Ishikawa (cell line): ENCODE results near the gene SPATA31D3.

Experiments used
- CEBPB ChIP-seq: IDR thresholded peaks from 2 replicates; pipeline ENCODE4 v1.6.1; 2012
- CREB1 ChIP-seq: IDR thresholded peaks from 2 replicates; pipeline ENCODE4 v1.6.1; 2012; ENCODE audit warnings: low read depth
- EGR1 ChIP-seq: IDR thresholded peaks from 2 replicates; pipeline ENCODE4 v1.6.1; 2012
- EP300 ChIP-seq: IDR thresholded peaks from 2 replicates; pipeline ENCODE4 v1.6.1; 2012; ENCODE audit warnings: borderline replicate concordance
- FOXM1 ChIP-seq: IDR thresholded peaks from 2 replicates; pipeline ENCODE4 v1.6.1; 2012; ENCODE audit warnings: low read depth, borderline replicate concordance
- NFIC ChIP-seq: IDR thresholded peaks from 2 replicates; pipeline ENCODE4 v1.6.1; 2012
- RAD21 ChIP-seq: IDR thresholded peaks from 2 replicates; pipeline ENCODE4 v1.6.1; 2012; ENCODE audit warnings: low read depth
- TAF1 ChIP-seq: IDR thresholded peaks from 2 replicates; pipeline ENCODE4 v1.6.1; 2012; ENCODE audit warnings: low read depth, mild to moderate bottlenecking
- TCF12 ChIP-seq: IDR thresholded peaks from 2 replicates; pipeline ENCODE4 v1.6.1; 2012; ENCODE audit warnings: low read depth
- TEAD4 ChIP-seq: IDR thresholded peaks from 2 replicates; pipeline ENCODE4 v1.6.1; 2012
- YY1 ChIP-seq: IDR thresholded peaks from 2 replicates; pipeline ENCODE4 v1.6.1; 2012; ENCODE audit warnings: low read depth
- ZBTB7A ChIP-seq: IDR thresholded peaks from 2 replicates; pipeline ENCODE4 v1.6.1; 2012; ENCODE audit warnings: low read depth
- TF ChIP-seq, protein P1 (sequence below): IDR thresholded peaks from 2 replicates; pipeline ENCODE4 v1.6.1; 2012
- TF ChIP-seq, protein P2 (sequence below): IDR thresholded peaks from 2 replicates; pipeline ENCODE4 v1.6.1; 2012; ENCODE audit warnings: low read depth, mild to moderate bottlenecking
- TF ChIP-seq, protein P3 (sequence below): IDR thresholded peaks from 2 replicates; pipeline ENCODE4 v1.6.1; 2012

SPATA31D3 gene

GRCh38 chr9:81980568-81980967 is 37.3 kb downstream of the SPATA31D3 start:
- TF ChIP-seq EGR1 (no peak), TCF12 (no peak), YY1 (no peak), TAF1 (no peak), ZBTB7A (no peak), EP300 (no peak), CEBPB (no peak), CREB1 (no peak), FOXM1 (no peak), TEAD4 (no peak), NFIC (no peak)
- TF ChIP-seq, protein P1, sequence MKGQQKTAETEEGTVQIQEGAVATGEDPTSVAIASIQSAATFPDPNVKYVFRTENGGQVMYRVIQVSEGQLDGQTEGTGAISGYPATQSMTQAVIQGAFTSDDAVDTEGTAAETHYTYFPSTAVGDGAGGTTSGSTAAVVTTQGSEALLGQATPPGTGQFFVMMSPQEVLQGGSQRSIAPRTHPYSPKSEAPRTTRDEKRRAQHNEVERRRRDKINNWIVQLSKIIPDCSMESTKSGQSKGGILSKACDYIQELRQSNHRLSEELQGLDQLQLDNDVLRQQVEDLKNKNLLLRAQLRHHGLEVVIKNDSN: no peak
- TF ChIP-seq, protein P2, sequence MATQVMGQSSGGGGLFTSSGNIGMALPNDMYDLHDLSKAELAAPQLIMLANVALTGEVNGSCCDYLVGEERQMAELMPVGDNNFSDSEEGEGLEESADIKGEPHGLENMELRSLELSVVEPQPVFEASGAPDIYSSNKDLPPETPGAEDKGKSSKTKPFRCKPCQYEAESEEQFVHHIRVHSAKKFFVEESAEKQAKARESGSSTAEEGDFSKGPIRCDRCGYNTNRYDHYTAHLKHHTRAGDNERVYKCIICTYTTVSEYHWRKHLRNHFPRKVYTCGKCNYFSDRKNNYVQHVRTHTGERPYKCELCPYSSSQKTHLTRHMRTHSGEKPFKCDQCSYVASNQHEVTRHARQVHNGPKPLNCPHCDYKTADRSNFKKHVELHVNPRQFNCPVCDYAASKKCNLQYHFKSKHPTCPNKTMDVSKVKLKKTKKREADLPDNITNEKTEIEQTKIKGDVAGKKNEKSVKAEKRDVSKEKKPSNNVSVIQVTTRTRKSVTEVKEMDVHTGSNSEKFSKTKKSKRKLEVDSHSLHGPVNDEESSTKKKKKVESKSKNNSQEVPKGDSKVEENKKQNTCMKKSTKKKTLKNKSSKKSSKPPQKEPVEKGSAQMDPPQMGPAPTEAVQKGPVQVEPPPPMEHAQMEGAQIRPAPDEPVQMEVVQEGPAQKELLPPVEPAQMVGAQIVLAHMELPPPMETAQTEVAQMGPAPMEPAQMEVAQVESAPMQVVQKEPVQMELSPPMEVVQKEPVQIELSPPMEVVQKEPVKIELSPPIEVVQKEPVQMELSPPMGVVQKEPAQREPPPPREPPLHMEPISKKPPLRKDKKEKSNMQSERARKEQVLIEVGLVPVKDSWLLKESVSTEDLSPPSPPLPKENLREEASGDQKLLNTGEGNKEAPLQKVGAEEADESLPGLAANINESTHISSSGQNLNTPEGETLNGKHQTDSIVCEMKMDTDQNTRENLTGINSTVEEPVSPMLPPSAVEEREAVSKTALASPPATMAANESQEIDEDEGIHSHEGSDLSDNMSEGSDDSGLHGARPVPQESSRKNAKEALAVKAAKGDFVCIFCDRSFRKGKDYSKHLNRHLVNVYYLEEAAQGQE: no peak

- TF ChIP-seq CREB1 (no peak), EP300 (no peak), TCF12 (no peak), TEAD4 (no peak), RAD21 (no peak), YY1 (no peak), CEBPB (no peak), EGR1 (no peak), FOXM1 (no peak), ZBTB7A (no peak)
- TF ChIP-seq, protein P1: no peak
- TF ChIP-seq, protein P3, sequence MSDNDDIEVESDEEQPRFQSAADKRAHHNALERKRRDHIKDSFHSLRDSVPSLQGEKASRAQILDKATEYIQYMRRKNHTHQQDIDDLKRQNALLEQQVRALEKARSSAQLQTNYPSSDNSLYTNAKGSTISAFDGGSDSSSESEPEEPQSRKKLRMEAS: no peak
Measured at GRCh38 chr9:81981883-81982282, 38.6 kb downstream of the SPATA31D3 start.

- TF ChIP-seq CREB1 (no peak), YY1 (no peak), NFIC (no peak), FOXM1 (no peak), EGR1 (no peak), TCF12 (no peak), ZBTB7A (no peak), RAD21 (no peak), TEAD4 (no peak), TAF1 (no peak), EP300 (no peak), CEBPB (no peak)
- TF ChIP-seq, protein P3: no peak
- TF ChIP-seq, protein P1: no peak
- TF ChIP-seq, protein P2: no peak
Measured at GRCh38 chr9:81984928-81985327, 41.6 kb downstream of the SPATA31D3 start.

GRCh38 chr9:81986051-81986450 is 42.8 kb downstream of the SPATA31D3 start:
- TF ChIP-seq, protein P2: no peak
- TF ChIP-seq RAD21 (no peak), EGR1 (no peak), YY1 (no peak), NFIC (no peak), CREB1 (no peak), FOXM1 (no peak), ZBTB7A (no peak), TAF1 (no peak), CEBPB (no peak), EP300 (no peak), TEAD4 (no peak), TCF12 (no peak)
- TF ChIP-seq, protein P1: no peak
- TF ChIP-seq, protein P3: no peak
